Measurements from ENCODE around the gene ZNF74.

GRCh38 chr22:20395181-20395906, 1.4 kb downstream of the ZNF74 start:
- TF ChIP-seq CTCF (conservative IDR thresholded peaks at IDR 0.05) (no peak), EZH2 (IDR thresholded peaks at IDR 0.05; ENCODE audit: low read depth) (no peak)

Measured in PC-9 (cell line).